Activated CD8-positive, alpha-beta memory T cell treated with anti-CD3 and anti-CD28 coated beads for 24 hours (primary cell): Measurements from ENCODE around the gene LMLN.
"Not testable (repeated sequence)": the region's sequence is repeated elsewhere in the genome, so short reads cannot be mapped to it uniquely, and the experiment has no call there.

Experiments used
- DNase-seq: peaks from one replicate; pipeline ENCODE4 v3.0.0-alpha.2; 2020

Gene LMLN

DNA sequence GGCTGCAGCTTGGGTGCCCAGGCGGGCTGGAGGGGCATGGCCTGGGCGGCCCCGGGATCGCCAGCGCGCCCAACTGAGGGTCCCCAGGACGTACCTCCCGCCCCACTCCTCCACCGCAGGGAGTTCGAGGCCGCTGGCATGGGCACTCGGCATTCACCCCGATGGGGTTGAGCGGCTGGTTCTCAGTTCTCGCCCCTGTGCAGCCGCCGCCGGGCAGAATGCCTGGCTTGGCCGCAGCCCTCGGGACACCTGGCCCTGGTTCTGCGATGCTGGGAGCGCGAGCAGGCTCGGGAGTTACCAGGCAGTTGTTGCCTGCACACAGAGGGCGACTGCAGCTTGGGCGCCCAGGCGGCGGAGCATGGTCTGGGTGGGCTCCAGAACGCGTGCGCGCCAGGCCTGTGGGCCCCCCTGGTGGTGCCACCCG lies 121.4 kb downstream of the LMLN start:
- peak; percentile 61 for DNase-seq

- DNase-seq: not testable (repeated sequence)
Measured at GRCh38 chr3:198082226-198082625, 122.2 kb downstream of the LMLN start.

GRCh38 chr3:198088421-198088955 lies 128.5 kb downstream of the LMLN start:
- DNase-seq: no peak

DNA sequence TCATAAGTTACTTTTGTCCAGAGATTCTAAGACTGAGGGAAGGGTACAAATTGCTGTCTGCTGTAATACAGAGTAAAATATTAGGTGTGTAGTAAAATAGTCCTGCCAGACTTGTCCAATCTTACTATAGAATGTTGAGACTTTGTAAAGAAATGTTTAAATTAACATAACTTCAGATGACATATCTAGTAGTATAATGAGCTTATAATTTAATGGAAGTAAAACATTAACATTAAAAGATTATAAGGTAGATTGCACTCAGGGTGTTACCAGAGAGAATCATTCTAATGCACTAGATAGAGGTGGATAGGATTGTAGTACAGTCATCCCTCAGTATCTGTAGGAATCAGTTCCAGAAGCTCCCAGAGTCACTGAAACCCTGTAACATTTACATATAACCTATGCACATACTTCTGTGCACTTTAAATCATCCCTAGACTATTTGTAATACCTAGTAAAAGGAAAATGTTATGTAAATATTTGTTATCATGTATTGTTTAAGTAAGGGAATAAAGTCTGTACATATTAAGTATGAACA lies 130.8 kb downstream of the LMLN start:
- no peak for DNase-seq

DNA sequence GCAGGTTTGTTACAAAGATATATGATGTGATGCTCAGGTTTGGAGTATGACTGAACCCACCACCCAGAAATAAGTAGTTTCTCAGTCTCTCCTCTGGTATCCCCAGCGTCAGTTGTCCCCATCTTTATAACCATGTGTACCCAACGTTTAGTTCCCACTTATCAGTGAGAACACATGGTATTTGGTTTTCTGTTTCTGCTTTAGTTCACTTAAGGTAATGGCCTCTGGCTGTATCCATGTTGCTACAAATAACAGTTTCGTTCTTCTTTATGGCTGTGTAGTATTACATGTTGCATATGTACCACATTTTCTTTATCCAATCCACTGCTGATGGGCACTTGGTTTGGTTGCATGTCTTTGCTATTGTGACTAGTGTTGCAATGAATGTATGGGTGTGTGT lies 132.3 kb downstream of the LMLN start:
- no peak for DNase-seq

DNA sequence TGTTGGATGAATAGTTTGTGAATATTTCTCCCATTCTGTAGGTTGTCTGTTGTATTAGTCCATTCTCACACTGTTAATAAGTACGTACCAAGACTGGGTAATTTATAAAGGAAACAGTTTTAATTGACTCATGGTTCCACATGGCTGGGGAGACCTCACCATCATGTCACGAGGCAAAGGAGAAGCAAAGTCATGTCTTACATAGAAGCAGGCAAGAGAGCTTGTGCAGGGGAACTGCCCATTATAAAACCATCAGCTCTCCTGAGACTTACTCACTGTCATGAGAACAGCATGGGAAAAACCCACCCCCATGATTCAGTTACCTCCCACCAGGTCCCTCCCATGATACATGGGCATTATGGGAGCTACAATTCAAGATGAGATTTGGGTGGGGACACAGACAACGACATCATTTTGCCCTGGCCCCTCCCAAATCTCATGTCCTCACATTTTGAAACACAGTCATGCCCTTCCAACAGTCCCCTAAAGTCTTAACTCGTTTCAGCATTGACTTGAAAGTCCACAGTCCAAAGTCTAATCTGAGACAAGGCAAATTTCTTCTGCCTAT lies 133.2 kb downstream of the LMLN start:
- DNase-seq: no peak
